Frontal cortex (tissue), 1 donor: ENCODE data around the gene ASCL5. TPM values are rescaled to one million over a fixed set of nuclear protein-coding genes. Genes with fewer than 3 reads are reported as not detected.

Experiments used
- total RNA-seq: library from RNA; depleted of rRNA; stranded (reverse); fragments of >200 nt; gene quantifications from one replicate; pipeline ENCODE4 v1.2.3, GENCODE V29; 2014

Gene ASCL5
- total RNA-seq, 1 donor from 2014 or later = not detected

Other genes with a start within 250 kb of the ASCL5 start
- 0.82 TPM for gene INAVA, start 232.3 kb downstream of the ASCL5 start, total RNA-seq
- gene KIF21B, start 103.5 kb downstream of the ASCL5 start, total RNA-seq = 127 TPM
- under 0.01 TPM for gene CACNA1S, start 14.8 kb downstream of the ASCL5 start, total RNA-seq
- gene TMEM9, start 27.3 kb upstream of the ASCL5 start, total RNA-seq = 73.4 TPM
- under 0.01 TPM for gene IGFN1, start 63.6 kb upstream of the ASCL5 start, total RNA-seq
- under 0.01 TPM for gene PKP1, start 156.3 kb upstream of the ASCL5 start, total RNA-seq